Measurements from ENCODE around the gene CD99. TPM values are rescaled to one million over a fixed set of nuclear protein-coding genes. Genes with fewer than 3 reads are reported as not detected.
"Not testable (repeated sequence)": the region's sequence is repeated elsewhere in the genome, so short reads cannot be mapped to it uniquely, and the experiment has no call there.

The CD99 gene
- polyA plus RNA-seq, 1 donor (not counting 4 experiments of a cell fraction or from before 2014, with no cell fraction given) = 74.4 TPM

- TF ChIP-seq CTCF (optimal IDR thresholded peaks at IDR 0.05 in 1 of 3, IDR thresholded peaks at IDR 0.05 in 1 of 3, conservative IDR thresholded peaks at IDR 0.05 in 1 of 3; ENCODE audit: extremely low read depth in 1 of 3, insufficient read depth in 2 of 3, low read length in 3 of 3) (no peak), EZH2 (IDR thresholded peaks at IDR 0.05; ENCODE audit: low read length) (no peak)
- Histone ChIP-seq H3K27ac (ENCODE audit: control insufficient read depth, insufficient read depth, low read length) (no peak overlapping the region), H4K20me1 (ENCODE audit: control insufficient read depth, extremely low read depth, insufficient read depth, low read length) (no peaks in the 10 kb centered on the region), H3K4me2 (ENCODE audit: control insufficient read depth, extremely low read depth, insufficient read depth, low read depth, low read length) (no peak overlapping the region), H3K9me3 (ENCODE audit: control insufficient read depth, low read depth, low read length) (no peaks in the 10 kb centered on the region), H3K36me3 (ENCODE audit: control insufficient read depth in 2 of 2, extremely low read depth in 1 of 2, insufficient read depth in 2 of 2, low read length in 2 of 2) (peaks cover under 1 to 6% of the 10 kb centered on the region in 2 experiments), H2AFZ (ENCODE audit: control insufficient read depth, low read length) (no peak overlapping the region), H3K79me2 (ENCODE audit: control insufficient read depth, insufficient read depth, low read length) (no peaks in the 10 kb centered on the region), H3K9me1 (ENCODE audit: control insufficient read depth, extremely low read depth, insufficient read depth, low read length) (no peaks in the 10 kb centered on the region), H3K4me3 (ENCODE audit: control insufficient read depth in 2 of 3, extremely low read depth in 1 of 3, insufficient read depth in 2 of 3, low read depth in 1 of 3, low read length in 3 of 3) (no peak overlapping the region), H3K4me1 (ENCODE audit: control insufficient read depth, extremely low read depth, insufficient read depth, low read length) (no peaks in the 10 kb centered on the region), H3K9ac (ENCODE audit: control insufficient read depth, extremely low read depth, insufficient read depth, low read length) (no peak overlapping the region), H3K27me3 (ENCODE audit: control insufficient read depth, extremely low read depth, insufficient read depth, low read length) (no peaks in the 10 kb centered on the region)
- FAIRE-seq (no peak), DNase-seq (ENCODE audit: low read depth, low spot score) (no peak)
- dilution Hi-C loops (cut with MboI; ENCODE audit: extremely low pct_ligation_motif_present, low sequenced_read_pairs) = no loop called here
Observed at GRCh38 chrX:2741386-2741785, 50.3 kb downstream of the CD99 start.

- H3K79me2 ChIP-seq (ENCODE audit: control insufficient read depth, insufficient read depth, low read length); H3K9me3 ChIP-seq (ENCODE audit: control insufficient read depth, low read depth, low read length); dilution Hi-C loops (cut with MboI; ENCODE audit: extremely low pct_ligation_motif_present, low sequenced_read_pairs); DNase-seq (ENCODE audit: low read depth, low spot score); H3K9ac ChIP-seq (ENCODE audit: control insufficient read depth, extremely low read depth, insufficient read depth, low read length); FAIRE-seq; H4K20me1 ChIP-seq (ENCODE audit: control insufficient read depth, extremely low read depth, insufficient read depth, low read length); H3K27me3 ChIP-seq (ENCODE audit: control insufficient read depth, extremely low read depth, insufficient read depth, low read length); H3K4me2 ChIP-seq (ENCODE audit: control insufficient read depth, extremely low read depth, insufficient read depth, low read depth, low read length); H3K4me3 ChIP-seq (ENCODE audit: control insufficient read depth in 2 of 3, extremely low read depth in 1 of 3, insufficient read depth in 2 of 3, low read depth in 1 of 3, low read length in 3 of 3); H2AFZ ChIP-seq (ENCODE audit: control insufficient read depth, low read length); H3K9me1 ChIP-seq (ENCODE audit: control insufficient read depth, extremely low read depth, insufficient read depth, low read length); H3K36me3 ChIP-seq (ENCODE audit: control insufficient read depth in 2 of 2, extremely low read depth in 1 of 2, insufficient read depth in 2 of 2, low read length in 2 of 2); H3K27ac ChIP-seq (ENCODE audit: control insufficient read depth, insufficient read depth, low read length): not testable (repeated sequence)
- H3K4me1 ChIP-seq (ENCODE audit: control insufficient read depth, extremely low read depth, insufficient read depth, low read length) = peaks cover 13% of the 10 kb centered on the region
Observed at GRCh38 chrX:2746250-2746649, 55.2 kb downstream of the CD99 start.

GRCh38 chrX:2748171-2748814 lies 57.2 kb downstream of the CD99 start:
- Histone ChIP-seq H3K4me2 (ENCODE audit: control insufficient read depth, extremely low read depth, insufficient read depth, low read depth, low read length) (peak overlapping the region; percentile 58), H3K27me3 (ENCODE audit: control insufficient read depth, extremely low read depth, insufficient read depth, low read length) (no peaks in the 10 kb centered on the region), H3K9ac (ENCODE audit: control insufficient read depth, extremely low read depth, insufficient read depth, low read length) (peak overlapping the region; percentile 28), H3K36me3 (ENCODE audit: control insufficient read depth in 2 of 2, extremely low read depth in 1 of 2, insufficient read depth in 2 of 2, low read length in 2 of 2) (no peaks in the 10 kb centered on the region), H3K4me1 (ENCODE audit: control insufficient read depth, extremely low read depth, insufficient read depth, low read length) (peaks cover 18% of the 10 kb centered on the region), H3K27ac (ENCODE audit: control insufficient read depth, insufficient read depth, low read length) (peak overlapping the region; percentile 40), H3K9me1 (ENCODE audit: control insufficient read depth, extremely low read depth, insufficient read depth, low read length) (no peaks in the 10 kb centered on the region), H3K4me3 (ENCODE audit: control insufficient read depth in 2 of 3, extremely low read depth in 1 of 3, insufficient read depth in 2 of 3, low read depth in 1 of 3, low read length in 3 of 3) (peak overlapping the region in 1 of 3 experiments; percentile 18), H3K9me3 (ENCODE audit: control insufficient read depth, low read depth, low read length) (no peaks in the 10 kb centered on the region), H3K79me2 (ENCODE audit: control insufficient read depth, insufficient read depth, low read length) (peaks cover 4% of the 10 kb centered on the region), H4K20me1 (ENCODE audit: control insufficient read depth, extremely low read depth, insufficient read depth, low read length) (no peaks in the 10 kb centered on the region), H2AFZ (ENCODE audit: control insufficient read depth, low read length) (no peak overlapping the region)
- dilution Hi-C loops (cut with MboI; ENCODE audit: extremely low pct_ligation_motif_present, low sequenced_read_pairs) = no loop called here
- TF ChIP-seq CTCF (optimal IDR thresholded peaks at IDR 0.05 in 1 of 3, IDR thresholded peaks at IDR 0.05 in 1 of 3, conservative IDR thresholded peaks at IDR 0.05 in 1 of 3; ENCODE audit: extremely low read depth in 1 of 3, insufficient read depth in 2 of 3, low read length in 3 of 3) (no peak), EZH2 (IDR thresholded peaks at IDR 0.05; ENCODE audit: low read length) (no peak)
- DNase-seq (ENCODE audit: low read depth, low spot score) = no peak
- peak; percentile 61 for FAIRE-seq
